Keratinocyte (primary cell): ENCODE results near the gene PVALB. TPM values are rescaled to one million over a fixed set of nuclear protein-coding genes. Genes with fewer than 3 reads are reported as not detected.

Experiments
- DNase-seq: peaks from one replicate; pipeline ENCODE4 v3.0.0-alpha.2; 2011; ENCODE audit warnings: low read depth, missing footprints, low spot score
- FAIRE-seq: peaks from 2 replicates; lab custom pipeline; 2011; peaks lifted over from hg19 to GRCh38; lab: Jason Lieb, UNC
- H2AFZ ChIP-seq: 2 replicates; pipeline ENCODE4 v1.6.0; 2012; ENCODE audit warnings: low read length, control low read depth, inconsistent platforms; ENCODE audit not compliant: control insufficient read depth
- H3K27ac ChIP-seq: 2 replicates; pipeline ENCODE4 v1.5.1; 2011; ENCODE audit warnings: low read length; ENCODE audit not compliant: control insufficient read depth, insufficient read depth
- H3K27me3 ChIP-seq: 3 replicates; pipeline ENCODE4 v1.6.0; 2011; ENCODE audit warnings: low read length; ENCODE audit not compliant: control insufficient read depth, insufficient read depth; ENCODE audit errors: extremely low read depth
- H3K36me3 ChIP-seq, 2 experiments: 2 replicates in 1 of 2; 3 replicates in 1 of 2; pipeline ENCODE4 v1.5.1; 2011; ENCODE audit warnings: low read length in 2 of 2, mild to moderate bottlenecking in 1 of 2; ENCODE audit not compliant: control insufficient read depth in 2 of 2, insufficient read depth in 2 of 2; ENCODE audit errors: extremely low read depth in 1 of 2
- H3K4me1 ChIP-seq: 3 replicates; pipeline ENCODE4 v1.5.1; 2011; ENCODE audit warnings: low read length; ENCODE audit not compliant: control insufficient read depth, insufficient read depth; ENCODE audit errors: extremely low read depth
- H3K4me2 ChIP-seq: 3 replicates; pipeline ENCODE4 v1.6.0; 2011; ENCODE audit warnings: low read depth, low read length; ENCODE audit not compliant: control insufficient read depth, insufficient read depth; ENCODE audit errors: extremely low read depth
- H3K4me3 ChIP-seq, 3 experiments: fragments of 200-600 bp in 1 of 3; sonication (generic) in 1 of 3; 2 replicates in 2 of 3; 3 replicates in 1 of 3; pipeline ENCODE4 v1.5.1; 2011 to 2016; ENCODE audit warnings: low read length in 3 of 3, mild to moderate bottlenecking in 3 of 3, control low read depth in 2 of 3, inconsistent platforms in 1 of 3, low read depth in 1 of 3, mixed read lengths in 1 of 3, mixed run types in 1 of 3, moderate library complexity in 1 of 3; ENCODE audit not compliant: control insufficient read depth in 2 of 3, insufficient read depth in 2 of 3; ENCODE audit errors: extremely low read depth in 1 of 3
- H3K79me2 ChIP-seq: 2 replicates; pipeline ENCODE4 v1.6.0; 2012; ENCODE audit warnings: low read length; ENCODE audit not compliant: control insufficient read depth, insufficient read depth
- H3K9ac ChIP-seq: 3 replicates; pipeline ENCODE4 v1.6.0; 2011; ENCODE audit warnings: low read length; ENCODE audit not compliant: control insufficient read depth, insufficient read depth; ENCODE audit errors: extremely low read depth
- H3K9me1 ChIP-seq: 3 replicates; pipeline ENCODE4 v1.6.0; 2011; ENCODE audit warnings: low read length; ENCODE audit not compliant: control insufficient read depth, insufficient read depth; ENCODE audit errors: extremely low read depth
- H3K9me3 ChIP-seq: 2 replicates; pipeline ENCODE4 v1.5.1; 2012; ENCODE audit warnings: low read depth, low read length; ENCODE audit not compliant: control insufficient read depth
- H4K20me1 ChIP-seq: 3 replicates; pipeline ENCODE4 v1.6.0; 2011; ENCODE audit warnings: low read length; ENCODE audit not compliant: control insufficient read depth, insufficient read depth; ENCODE audit errors: extremely low read depth
- CTCF ChIP-seq, 3 experiments: IDR thresholded peaks in 1 of 3; conservative IDR thresholded peaks in 1 of 3; optimal IDR thresholded peaks in 1 of 3; 2 replicates in 2 of 3; 3 replicates in 1 of 3; pipeline versions ENCODE3 to v1.5.1; 2011; ENCODE audit warnings: low read length in 3 of 3, mild to moderate bottlenecking in 3 of 3, moderate library complexity in 2 of 3, control low read depth in 1 of 3, inconsistent platforms in 1 of 3; ENCODE audit not compliant: insufficient read depth in 2 of 3; ENCODE audit errors: extremely low read depth in 1 of 3
- EZH2 ChIP-seq: IDR thresholded peaks from one replicate; pipeline ENCODE4 v1.6.1; 2012; ENCODE audit warnings: inconsistent platforms, mild to moderate bottlenecking, low read length, moderate library complexity
- dilution Hi-C: fragments of 300-500 bp; cut with MboI; formaldehyde crosslinking; loops from one replicate; pipeline ENCODE4 v1.7.0; 2020; ENCODE audit warnings: low sequenced_read_pairs; ENCODE audit not compliant: extremely low pct_ligation_motif_present
- polyA plus RNA-seq, 5 experiments: library from polyadenylated mRNA; depleted of rRNA in 3 of 5; stranded (reverse) in 3 of 5; stranded (forward) in 1 of 5; unstranded in 1 of 5; fragments of >200 nt; gene quantifications; 1 replicate in 1 of 5; 2 replicates in 3 of 5; 3 replicates in 1 of 5; pipeline versions ENCODE4 v1.2.1 to v1.2.3, GENCODE V29; 2011 to 2012; ENCODE audit warnings: missing spikeins in 2 of 5, low read depth in 1 of 5, low replicate concordance in 1 of 5

Gene PVALB
- polyA plus RNA-seq, 1 donor (not counting 4 experiments of a cell fraction or from before 2014, with no cell fraction given) = not detected

- dilution Hi-C loops = no loop called here
- TF ChIP-seq EZH2 (no peak), CTCF (optimal IDR thresholded peaks at IDR 0.05 in 1 of 3, IDR thresholded peaks at IDR 0.05 in 1 of 3, conservative IDR thresholded peaks at IDR 0.05 in 1 of 3; ENCODE audit: extremely low read depth in 1 of 3, insufficient read depth in 2 of 3, low read length in 3 of 3) (no peak)
Observed at GRCh38 chr22:36797911-36798673, 18.7 kb downstream of the PVALB start.

GRCh38 chr22:36797374-36797773 is 19.5 kb downstream of the PVALB start:
- TF ChIP-seq CTCF (optimal IDR thresholded peaks at IDR 0.05 in 1 of 3, IDR thresholded peaks at IDR 0.05 in 1 of 3, conservative IDR thresholded peaks at IDR 0.05 in 1 of 3; ENCODE audit: extremely low read depth in 1 of 3, insufficient read depth in 2 of 3, low read length in 3 of 3) = no peak
- Histone ChIP-seq H3K36me3 (no peaks in the 10 kb centered on the region), H3K4me2 (no peak overlapping the region), H3K27ac (no peak overlapping the region), H3K4me1 (no peaks in the 10 kb centered on the region), H3K9ac (no peak overlapping the region), H3K9me1 (no peaks in the 10 kb centered on the region), H3K79me2 (no peaks in the 10 kb centered on the region), H3K27me3 (peaks cover 21% of the 10 kb centered on the region), H4K20me1 (no peaks in the 10 kb centered on the region), H3K9me3 (no peaks in the 10 kb centered on the region), H2AFZ (no peak overlapping the region), H3K4me3 (no peak overlapping the region)
- dilution Hi-C loops = no loop called here
- no peak for FAIRE-seq
- no peak for DNase-seq

More at GRCh38 chr22:36797911-36798673, 18.7 kb downstream of the PVALB start:
- no peak for DNase-seq
- H2AFZ ChIP-seq = no peak overlapping the region
- no peak overlapping the region for H3K4me2 ChIP-seq
- no peaks in the 10 kb centered on the region for H3K79me2 ChIP-seq
- H3K4me1 ChIP-seq = no peaks in the 10 kb centered on the region
- H3K27me3 ChIP-seq = peaks cover 21% of the 10 kb centered on the region
- H3K27ac ChIP-seq = no peak overlapping the region
- no peak for FAIRE-seq
- no peaks in the 10 kb centered on the region for H3K9me1 ChIP-seq
- no peaks in the 10 kb centered on the region for H4K20me1 ChIP-seq
- no peaks in the 10 kb centered on the region for H3K36me3 ChIP-seq
- H3K9me3 ChIP-seq = no peaks in the 10 kb centered on the region
- no peak overlapping the region for H3K9ac ChIP-seq
- H3K4me3 ChIP-seq = no peak overlapping the region
